ENCODE results near the gene LRGUK.

The LRGUK gene

GRCh38 chr7:134308548-134308947 lies 181.4 kb downstream of the LRGUK start:
- no peak overlapping the region for H3K27ac ChIP-seq (ENCODE audit: insufficient read depth, low read length, poor library complexity, severe bottlenecking)
- peaks cover 17% of the 10 kb centered on the region for H3K36me3 ChIP-seq (ENCODE audit: control insufficient read depth, insufficient read depth, low read length)
- DNase-seq, result no peak
- H3K4me3 ChIP-seq (ENCODE audit: insufficient read depth, low read depth, low read length, poor library complexity, severe bottlenecking), result no peak overlapping the region
- H3K27me3 ChIP-seq (replicated peaks; ENCODE audit: control insufficient read depth, insufficient read depth, low read length, poor library complexity, severe bottlenecking), result no peaks in the 10 kb centered on the region
- no peaks in the 10 kb centered on the region for H3K9me3 ChIP-seq (ENCODE audit: control insufficient read depth, low read length)
- no peaks in the 10 kb centered on the region for H3K4me1 ChIP-seq (ENCODE audit: control insufficient read depth, insufficient read depth, low read length, poor library complexity, severe bottlenecking)

GRCh38 chr7:134311807-134312206 lies 184.7 kb downstream of the LRGUK start:
- H3K4me1 ChIP-seq (ENCODE audit: control insufficient read depth, insufficient read depth, low read length, poor library complexity, severe bottlenecking), result no peaks in the 10 kb centered on the region
- H3K36me3 ChIP-seq (ENCODE audit: control insufficient read depth, insufficient read depth, low read length), result peaks cover 6% of the 10 kb centered on the region
- no peak for DNase-seq
- H3K4me3 ChIP-seq (ENCODE audit: insufficient read depth, low read depth, low read length, poor library complexity, severe bottlenecking), result no peak overlapping the region
- no peak overlapping the region for H3K27ac ChIP-seq (ENCODE audit: insufficient read depth, low read length, poor library complexity, severe bottlenecking)
- H3K9me3 ChIP-seq (ENCODE audit: control insufficient read depth, low read length), result no peaks in the 10 kb centered on the region
- H3K27me3 ChIP-seq (replicated peaks; ENCODE audit: control insufficient read depth, insufficient read depth, low read length, poor library complexity, severe bottlenecking), result no peaks in the 10 kb centered on the region

GRCh38 chr7:134312717-134313116 lies 185.6 kb downstream of the LRGUK start:
- H3K9me3 ChIP-seq (ENCODE audit: control insufficient read depth, low read length), result no peaks in the 10 kb centered on the region
- H3K36me3 ChIP-seq (ENCODE audit: control insufficient read depth, insufficient read depth, low read length), result peaks cover under 1% of the 10 kb centered on the region
- no peaks in the 10 kb centered on the region for H3K4me1 ChIP-seq (ENCODE audit: control insufficient read depth, insufficient read depth, low read length, poor library complexity, severe bottlenecking)
- H3K4me3 ChIP-seq (ENCODE audit: insufficient read depth, low read depth, low read length, poor library complexity, severe bottlenecking), result no peak overlapping the region
- H3K27me3 ChIP-seq (replicated peaks; ENCODE audit: control insufficient read depth, insufficient read depth, low read length, poor library complexity, severe bottlenecking), result no peaks in the 10 kb centered on the region
- DNase-seq, result no peak
- no peak overlapping the region for H3K27ac ChIP-seq (ENCODE audit: insufficient read depth, low read length, poor library complexity, severe bottlenecking)

GRCh38 chr7:134313543-134313942 lies 186.4 kb downstream of the LRGUK start:
- Histone ChIP-seq H3K36me3 (ENCODE audit: control insufficient read depth, insufficient read depth, low read length) (no peaks in the 10 kb centered on the region), H3K4me1 (ENCODE audit: control insufficient read depth, insufficient read depth, low read length, poor library complexity, severe bottlenecking) (no peaks in the 10 kb centered on the region), H3K27me3 (replicated peaks; ENCODE audit: control insufficient read depth, insufficient read depth, low read length, poor library complexity, severe bottlenecking) (no peaks in the 10 kb centered on the region), H3K4me3 (ENCODE audit: insufficient read depth, low read depth, low read length, poor library complexity, severe bottlenecking) (no peak overlapping the region), H3K9me3 (ENCODE audit: control insufficient read depth, low read length) (no peaks in the 10 kb centered on the region), H3K27ac (ENCODE audit: insufficient read depth, low read length, poor library complexity, severe bottlenecking) (no peak overlapping the region)
- no peak for DNase-seq

All from effector memory CD4-positive, alpha-beta T cell (primary cell).